Measurements from ENCODE around the gene USP19.

USP19 gene

DNA sequence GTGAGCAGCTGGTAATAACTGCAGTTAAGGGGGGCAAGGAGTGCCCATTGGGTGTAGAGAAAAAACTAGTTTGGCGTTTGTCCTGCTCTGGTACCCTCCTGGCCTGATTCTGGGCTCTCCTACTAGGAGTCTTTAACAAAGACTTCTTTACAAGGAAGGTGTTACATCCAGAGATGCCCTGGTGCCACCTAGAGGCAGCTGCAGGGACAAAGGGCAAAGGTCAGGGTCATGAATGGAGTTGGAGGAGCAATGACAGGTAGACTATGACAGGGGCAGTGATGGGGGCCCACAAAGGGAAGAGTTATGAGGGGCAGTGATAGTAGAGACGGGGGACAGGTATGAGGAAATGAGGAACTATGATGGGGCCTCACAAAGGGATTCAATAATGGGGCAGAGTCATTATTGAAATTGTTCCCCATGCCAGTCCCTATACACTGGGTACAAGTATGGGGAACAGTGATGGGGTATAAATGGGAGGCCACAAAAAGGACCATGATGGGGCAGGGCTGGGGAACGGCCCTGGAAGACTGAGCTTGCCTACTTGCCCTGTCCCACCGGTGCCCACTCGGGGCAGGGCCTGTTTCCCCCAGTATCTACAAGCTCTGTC lies 37.6 kb upstream of the USP19 start:
- H3K4me3 ChIP-seq (replicated peaks; ENCODE audit: low read depth, low read length), result no peak overlapping the region
- no peak for DNase-seq (ENCODE audit: extremely low read depth, insufficient read length)
- H3K36me3 ChIP-seq (ENCODE audit: control insufficient read depth, insufficient read depth, low read length), result peaks cover 11% of the 10 kb centered on the region
- TF ChIP-seq, protein P1, sequence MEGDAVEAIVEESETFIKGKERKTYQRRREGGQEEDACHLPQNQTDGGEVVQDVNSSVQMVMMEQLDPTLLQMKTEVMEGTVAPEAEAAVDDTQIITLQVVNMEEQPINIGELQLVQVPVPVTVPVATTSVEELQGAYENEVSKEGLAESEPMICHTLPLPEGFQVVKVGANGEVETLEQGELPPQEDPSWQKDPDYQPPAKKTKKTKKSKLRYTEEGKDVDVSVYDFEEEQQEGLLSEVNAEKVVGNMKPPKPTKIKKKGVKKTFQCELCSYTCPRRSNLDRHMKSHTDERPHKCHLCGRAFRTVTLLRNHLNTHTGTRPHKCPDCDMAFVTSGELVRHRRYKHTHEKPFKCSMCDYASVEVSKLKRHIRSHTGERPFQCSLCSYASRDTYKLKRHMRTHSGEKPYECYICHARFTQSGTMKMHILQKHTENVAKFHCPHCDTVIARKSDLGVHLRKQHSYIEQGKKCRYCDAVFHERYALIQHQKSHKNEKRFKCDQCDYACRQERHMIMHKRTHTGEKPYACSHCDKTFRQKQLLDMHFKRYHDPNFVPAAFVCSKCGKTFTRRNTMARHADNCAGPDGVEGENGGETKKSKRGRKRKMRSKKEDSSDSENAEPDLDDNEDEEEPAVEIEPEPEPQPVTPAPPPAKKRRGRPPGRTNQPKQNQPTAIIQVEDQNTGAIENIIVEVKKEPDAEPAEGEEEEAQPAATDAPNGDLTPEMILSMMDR (IDR thresholded peaks at IDR 0.05; ENCODE audit: insufficient read depth, low read length, poor library complexity, severe bottlenecking), result peak; percentile 73
- H3K27me3 ChIP-seq (replicated peaks; ENCODE audit: control insufficient read depth, insufficient read depth, low read length), result no peaks in the 10 kb centered on the region

DNA sequence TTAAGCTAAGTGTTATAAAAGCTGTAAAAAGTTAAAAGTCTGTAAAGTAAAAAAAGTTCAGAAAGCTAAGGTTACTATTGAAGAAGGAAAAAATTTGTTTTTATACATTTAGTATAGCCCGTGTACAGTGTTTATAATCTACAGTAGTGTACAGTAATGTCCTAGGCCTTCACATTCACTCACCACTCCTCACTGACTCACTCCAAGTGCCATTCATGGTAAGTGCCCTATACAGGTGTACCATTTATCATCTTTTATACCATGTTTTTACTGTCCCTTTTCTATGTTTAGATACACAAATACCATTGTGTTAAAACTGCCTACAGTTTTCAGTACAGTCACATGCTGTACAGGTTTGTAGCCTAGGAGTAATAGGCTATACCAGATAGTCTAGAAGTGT lies 36.7 kb upstream of the USP19 start:
- TF ChIP-seq, protein P1 (IDR thresholded peaks at IDR 0.05; ENCODE audit: insufficient read depth, low read length, poor library complexity, severe bottlenecking), result no peak
- DNase-seq (ENCODE audit: extremely low read depth, insufficient read length), result no peak
- Histone ChIP-seq H3K27me3 (replicated peaks; ENCODE audit: control insufficient read depth, insufficient read depth, low read length) (no peaks in the 10 kb centered on the region), H3K4me3 (replicated peaks; ENCODE audit: low read depth, low read length) (no peak overlapping the region), H3K36me3 (ENCODE audit: control insufficient read depth, insufficient read depth, low read length) (peaks cover 5% of the 10 kb centered on the region; the same call in 1 of the 2 replicates)

DNA sequence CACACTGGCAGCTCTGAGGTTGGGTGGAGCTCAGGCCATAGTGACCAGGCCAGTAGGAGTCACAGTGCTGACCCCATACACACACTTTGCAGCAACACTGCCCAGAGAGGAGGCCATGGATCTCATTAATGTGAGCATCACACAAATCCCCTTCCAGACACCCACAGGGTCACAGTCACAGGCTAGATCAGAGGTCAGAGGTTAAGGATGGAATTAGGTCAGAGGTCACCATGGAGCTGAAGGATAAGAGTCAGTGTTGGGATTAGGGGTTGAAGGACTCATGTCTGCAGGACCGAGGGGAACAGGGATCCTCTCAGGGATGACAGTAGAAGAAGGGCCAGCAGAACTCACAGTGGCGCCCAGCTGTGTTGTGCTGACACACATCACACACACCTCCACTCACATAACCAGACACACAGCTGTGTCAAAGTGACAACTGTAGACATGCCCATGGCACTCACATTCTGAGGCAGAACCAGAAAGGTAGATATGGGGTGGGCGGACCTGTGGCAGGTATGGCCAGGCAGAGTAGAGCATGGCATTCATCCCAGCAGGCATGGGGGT lies 32.8 kb upstream of the USP19 start:
- no peak for DNase-seq (ENCODE audit: extremely low read depth, insufficient read length)
- Histone ChIP-seq H3K4me3 (replicated peaks; ENCODE audit: low read depth, low read length) (no peak overlapping the region), H3K27me3 (replicated peaks; ENCODE audit: control insufficient read depth, insufficient read depth, low read length) (no peaks in the 10 kb centered on the region), H3K36me3 (ENCODE audit: control insufficient read depth, insufficient read depth, low read length) (no peaks in the 10 kb centered on the region)
- TF ChIP-seq, protein P1 (IDR thresholded peaks at IDR 0.05; ENCODE audit: insufficient read depth, low read length, poor library complexity, severe bottlenecking), result no peak

DNA sequence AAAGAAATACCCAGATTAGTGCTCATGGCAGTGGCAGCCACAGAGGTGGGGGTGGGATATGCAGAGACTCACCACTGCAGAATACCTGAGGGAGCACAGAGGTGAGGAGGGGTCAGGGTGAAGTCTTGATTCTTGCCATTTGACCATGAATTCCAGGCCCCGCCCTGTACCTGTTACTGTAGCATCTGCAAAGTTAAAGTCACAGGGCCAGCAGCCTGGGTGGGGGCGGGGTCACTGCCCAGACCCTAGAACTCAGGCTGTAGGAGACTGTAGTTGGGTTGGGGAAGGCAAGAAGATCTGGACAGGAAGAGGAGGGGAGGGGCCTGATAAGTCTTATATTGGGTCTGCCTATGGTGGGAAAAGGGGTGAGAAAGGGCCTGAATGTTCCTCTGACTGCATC lies 31.0 kb upstream of the USP19 start:
- no peaks in the 10 kb centered on the region for H3K36me3 ChIP-seq (ENCODE audit: control insufficient read depth, insufficient read depth, low read length)
- no peak for DNase-seq (ENCODE audit: extremely low read depth, insufficient read length)
- no peak overlapping the region for H3K4me3 ChIP-seq (replicated peaks; ENCODE audit: low read depth, low read length)
- no peaks in the 10 kb centered on the region for H3K27me3 ChIP-seq (replicated peaks; ENCODE audit: control insufficient read depth, insufficient read depth, low read length)
- TF ChIP-seq, protein P1 (IDR thresholded peaks at IDR 0.05; ENCODE audit: insufficient read depth, low read length, poor library complexity, severe bottlenecking), result no peak

DNA sequence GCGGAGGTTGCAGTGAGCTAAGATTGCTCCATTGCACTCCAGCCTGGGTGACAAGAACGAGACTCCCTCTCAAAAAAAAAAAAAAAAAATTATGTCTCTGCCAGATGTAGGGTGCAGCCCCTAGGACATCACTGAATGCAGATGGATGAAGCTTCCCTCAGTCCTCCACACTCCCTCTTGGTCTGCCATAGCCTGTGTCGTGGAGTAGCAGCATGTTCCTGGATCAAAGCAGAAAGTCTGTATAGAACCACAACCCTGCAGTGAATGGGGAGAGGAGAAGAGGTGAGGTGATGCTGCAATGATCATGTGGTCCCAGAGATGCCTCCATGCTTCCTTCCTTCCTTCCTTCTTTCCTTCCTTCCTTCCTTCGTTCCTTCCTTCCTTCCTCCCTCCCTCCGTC lies 27.5 kb upstream of the USP19 start:
- TF ChIP-seq, protein P1 (IDR thresholded peaks at IDR 0.05; ENCODE audit: insufficient read depth, low read length, poor library complexity, severe bottlenecking), result no peak
- H3K36me3 ChIP-seq (ENCODE audit: control insufficient read depth, insufficient read depth, low read length), result no peaks in the 10 kb centered on the region
- no peak for DNase-seq (ENCODE audit: extremely low read depth, insufficient read length)

More for the DNA sequence above, 27.5 kb upstream of the USP19 start:
- H3K27me3 ChIP-seq (replicated peaks; ENCODE audit: control insufficient read depth, insufficient read depth, low read length), result no peaks in the 10 kb centered on the region
- H3K4me3 ChIP-seq (replicated peaks; ENCODE audit: low read depth, low read length), result no peak overlapping the region

All from GM06990 (cell line).